BJ (cell line): ENCODE data around the gene MOGAT3. TPM values are rescaled to one million over a fixed set of nuclear protein-coding genes. Genes with fewer than 3 reads are reported as not detected.

Experiments used
- CTCF ChIA-PET: fragments of 350-600 bp; formaldehyde crosslinking; extraction: SDS; loops from one replicate; lab custom pipeline; 2021; ENCODE audit warnings: antibody characterized with exemption, inconsistent platforms; lab: Yijun Ruan, JAX
- POLR2A ChIA-PET: fragments of 300-600 bp; sonication (Branson Sonifier 250); formaldehyde crosslinking; extraction: SDS; loops from one replicate; lab custom pipeline; 2021; ENCODE audit warnings: antibody characterized with exemption; lab: Charles Lee
- DNase-seq: peaks from one replicate; pipeline ENCODE4 v3.0.0-alpha.2; 2011; ENCODE audit warnings: low read depth
- H3K27me3 ChIP-seq: 2 replicates; pipeline ENCODE4 v1.6.0; 2011; ENCODE audit warnings: low read length; ENCODE audit not compliant: control insufficient read depth, insufficient read depth
- H3K36me3 ChIP-seq: 2 replicates; pipeline ENCODE4 v1.5.1; 2011; ENCODE audit warnings: low read length; ENCODE audit not compliant: control insufficient read depth, insufficient read depth
- H3K4me3 ChIP-seq: 2 replicates; pipeline ENCODE4 v1.5.1; 2011; ENCODE audit warnings: low read depth, mild to moderate bottlenecking, control low read depth, low read length
- CTCF ChIP-seq: IDR thresholded peaks from 2 replicates; pipeline ENCODE4 v1.5.1; 2011; ENCODE audit warnings: low read depth, mild to moderate bottlenecking, control low read depth, inconsistent platforms, low read length, moderate library complexity; ENCODE audit not compliant: insufficient read depth
- polyA plus RNA-seq: library from polyadenylated mRNA; depleted of rRNA; stranded (reverse); fragments of >200 nt; gene quantifications from 2 replicates; pipeline ENCODE4 v1.2.3, GENCODE V29; 2011

Gene MOGAT3
- polyA plus RNA-seq, 1 experiment, result not detected

GRCh38 chr7:101237206-101238067 is 36.6 kb upstream of the MOGAT3 start, which contains the start of gene CLDN15:
CLDN15 (minus strand) TSS chr7:101237802; CDS start chr7:101237581, 221 bp downstream.
- Histone ChIP-seq H3K27me3 (no peaks in the 10 kb centered on the region), H3K4me3 (no peak within 1 kb of the TSS), H3K36me3 (peaks cover 25% of the 10 kb centered on the region)
- ChIA-PET CTCF (interaction anchor here (0.8 to 1.3 kb wide), 4 partner anchors 9 to 45 kb away, joined by 3 to 4 read pairs (median 3); no protein-coding TSS in a partner anchor), POLR2A (interaction anchor here (0.8 kb wide), 1 partner anchor 20 kb away, joined by 3 read pairs; the partner anchor contains the start of genes PLOD3 and ZNHIT1)
- TF ChIP-seq CTCF, result no peak
- no peak for DNase-seq

- no peaks in the 10 kb centered on the region for H3K27me3 ChIP-seq
- DNase-seq, result no peak
- no peak for TF ChIP-seq CTCF
- H3K36me3 ChIP-seq, result peaks cover 25% of the 10 kb centered on the region
- no peak overlapping the region for H3K4me3 ChIP-seq
- POLR2A ChIA-PET, result no interaction called here
- CTCF ChIA-PET, result interaction anchor here (0.8 to 1.3 kb wide), 2 partner anchors 8 to 13 kb away, joined by 3 read pairs; no protein-coding TSS in a partner anchor
Measured at GRCh38 chr7:101236292-101236835, 35.5 kb upstream of the MOGAT3 start.

GRCh38 chr7:101235522-101235921 is 34.7 kb upstream of the MOGAT3 start:
- peaks cover 21% of the 10 kb centered on the region for H3K36me3 ChIP-seq
- no peak for DNase-seq
- no peak overlapping the region for H3K4me3 ChIP-seq
- ChIA-PET CTCF (interaction anchor here (1.3 to 2.3 kb wide), 3 partner anchors 8 to 55 kb away, joined by 4 to 11 read pairs (median 4); partner anchors contain the start of gene FIS1), POLR2A (no interaction called here)
- H3K27me3 ChIP-seq, result no peaks in the 10 kb centered on the region
- no peak for TF ChIP-seq CTCF

- TF ChIP-seq CTCF, result peak; percentile 31
- H3K36me3 ChIP-seq, result peaks cover 16% of the 10 kb centered on the region
- CTCF ChIA-PET, result interaction anchor here (1.1 to 2.3 kb wide), 4 partner anchors 9 to 55 kb away, joined by 3 to 11 read pairs (median 4); partner anchors contain the start of gene FIS1
- DNase-seq, result no peak
- no peak overlapping the region for H3K4me3 ChIP-seq
- H3K27me3 ChIP-seq, result no peaks in the 10 kb centered on the region
- POLR2A ChIA-PET, result no interaction called here
Measured at GRCh38 chr7:101235050-101235449, 34.2 kb upstream of the MOGAT3 start.

- POLR2A ChIA-PET, result no interaction called here
- no peak for DNase-seq
- H3K27me3 ChIP-seq, result no peaks in the 10 kb centered on the region
- TF ChIP-seq CTCF, result no peak
- H3K4me3 ChIP-seq, result no peak overlapping the region
- H3K36me3 ChIP-seq, result peaks cover 12% of the 10 kb centered on the region
- CTCF ChIA-PET, result interaction anchor here (1.1 to 2.3 kb wide), 4 partner anchors 9 to 56 kb away, joined by 3 to 11 read pairs (median 4); partner anchors contain the start of gene FIS1
Measured at GRCh38 chr7:101234636-101235035, 33.8 kb upstream of the MOGAT3 start.
